ENCODE results near the gene SRR. TPM values are rescaled to one million over a fixed set of nuclear protein-coding genes. Genes with fewer than 3 reads are reported as not detected.

Gene SRR
- total RNA-seq, 1 experiment from 2014 or later: 52.3 TPM

DNA sequence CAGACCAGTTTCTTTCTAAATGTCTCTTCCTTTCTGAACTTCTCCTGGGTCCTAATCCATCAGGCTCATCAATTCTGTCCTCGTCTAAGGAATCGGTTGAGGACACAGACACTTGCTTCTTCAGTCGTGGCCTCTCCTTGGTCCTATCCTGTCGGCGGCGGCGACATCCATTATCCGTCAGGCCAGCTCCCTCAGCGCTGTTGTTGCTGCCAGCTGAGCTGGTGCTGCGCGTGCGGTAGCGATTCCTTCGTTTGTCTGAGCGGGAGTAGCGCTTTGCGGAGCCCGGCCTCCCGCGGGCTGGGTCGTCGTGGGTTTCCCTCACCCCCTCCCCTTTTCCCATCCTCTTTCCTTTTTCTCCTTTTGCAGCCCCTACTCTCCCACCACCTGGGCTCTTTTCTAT is 4.0 kb upstream of the SRR start:
- no peaks in the 10 kb centered on the region for H3K9me3 ChIP-seq (ENCODE audit: insufficient read depth, low read depth)
- DNase-seq: no peak
- no peak overlapping the region for H3K27ac ChIP-seq
- POLR2A ChIA-PET (ENCODE audit: unreplicated experiment): no interaction called here
- H2AFZ ChIP-seq: no peak overlapping the region
- no peak for TF ChIP-seq EZH2 (IDR thresholded peaks at IDR 0.05; ENCODE audit: low read depth)
- TF ChIP-seq, protein P1, sequence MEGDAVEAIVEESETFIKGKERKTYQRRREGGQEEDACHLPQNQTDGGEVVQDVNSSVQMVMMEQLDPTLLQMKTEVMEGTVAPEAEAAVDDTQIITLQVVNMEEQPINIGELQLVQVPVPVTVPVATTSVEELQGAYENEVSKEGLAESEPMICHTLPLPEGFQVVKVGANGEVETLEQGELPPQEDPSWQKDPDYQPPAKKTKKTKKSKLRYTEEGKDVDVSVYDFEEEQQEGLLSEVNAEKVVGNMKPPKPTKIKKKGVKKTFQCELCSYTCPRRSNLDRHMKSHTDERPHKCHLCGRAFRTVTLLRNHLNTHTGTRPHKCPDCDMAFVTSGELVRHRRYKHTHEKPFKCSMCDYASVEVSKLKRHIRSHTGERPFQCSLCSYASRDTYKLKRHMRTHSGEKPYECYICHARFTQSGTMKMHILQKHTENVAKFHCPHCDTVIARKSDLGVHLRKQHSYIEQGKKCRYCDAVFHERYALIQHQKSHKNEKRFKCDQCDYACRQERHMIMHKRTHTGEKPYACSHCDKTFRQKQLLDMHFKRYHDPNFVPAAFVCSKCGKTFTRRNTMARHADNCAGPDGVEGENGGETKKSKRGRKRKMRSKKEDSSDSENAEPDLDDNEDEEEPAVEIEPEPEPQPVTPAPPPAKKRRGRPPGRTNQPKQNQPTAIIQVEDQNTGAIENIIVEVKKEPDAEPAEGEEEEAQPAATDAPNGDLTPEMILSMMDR (conservative IDR thresholded peaks at IDR 0.05): no peak
- H3K4me2 ChIP-seq: no peak overlapping the region
- BruUV-seq (replicated peaks): no TSS peak
- H3F3A ChIP-seq (ENCODE audit: insufficient read depth, low read depth): peaks cover 20% of the 10 kb centered on the region
- 0 out of 2 replicates have a peak, but pooled peaks cover 19% of the 10 kb centered on the region for H3K36me3 ChIP-seq (ENCODE audit: low read depth)
- no peaks in the 10 kb centered on the region for H3K27me3 ChIP-seq (ENCODE audit: insufficient read depth, low read depth)
- peaks cover 25% of the 10 kb centered on the region for H3K4me1 ChIP-seq (replicated peaks; ENCODE audit: insufficient read depth)
- no peak overlapping the region for H3K4me3 ChIP-seq
- no peaks in the 10 kb centered on the region for H3K9me2 ChIP-seq (ENCODE audit: insufficient read depth)
- no peaks in the 10 kb centered on the region; the same call in 1 of the 2 replicates for H4K20me1 ChIP-seq (ENCODE audit: insufficient read depth)
- CTCF ChIA-PET: no interaction called here
- H3K79me2 ChIP-seq (ENCODE audit: low read depth): peaks cover 57% of the 10 kb centered on the region
- intact Hi-C loops (cut with micrococcal nuclease; ENCODE audit: unreplicated experiment): loop anchor here (5.0 kb wide), 1 partner anchor 103 kb away; the partner anchor contains the start of gene MNT

DNA sequence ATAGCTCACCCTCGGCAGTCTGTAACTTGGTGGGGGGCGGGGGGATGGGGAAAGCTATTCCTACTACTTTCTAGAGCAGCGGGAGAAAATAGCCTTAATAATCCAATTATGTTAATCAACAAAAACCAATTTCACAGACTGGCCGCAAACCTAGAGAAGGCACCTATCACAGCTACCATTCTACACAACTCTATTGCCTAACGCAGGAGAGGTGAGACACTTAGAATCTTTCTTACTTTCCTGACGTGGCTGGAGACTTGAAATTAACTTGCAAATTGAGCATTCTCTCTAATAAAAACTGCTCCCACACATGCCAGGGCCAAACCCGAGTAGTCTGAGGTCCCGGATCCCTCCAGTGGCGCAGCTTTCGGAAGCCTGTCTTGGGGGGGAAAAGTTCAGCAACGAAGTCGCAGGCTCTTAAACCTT is 959 bp upstream of the SRR start:
- H3K9me2 ChIP-seq (ENCODE audit: insufficient read depth): no peaks in the 10 kb centered on the region
- peak overlapping the region; percentile 94 for H3K4me3 ChIP-seq
- intact Hi-C loops (cut with micrococcal nuclease; ENCODE audit: unreplicated experiment): loop anchor here (2.0 to 5.0 kb wide), 3 partner anchors 44 to 100 kb away; partner anchors contain the start of gene MNT
- H3K27ac ChIP-seq: peak overlapping the region; percentile 53
- H3K4me1 ChIP-seq (replicated peaks; ENCODE audit: insufficient read depth): peaks cover 17% of the 10 kb centered on the region
- TF ChIP-seq EZH2 (IDR thresholded peaks at IDR 0.05; ENCODE audit: low read depth): no peak
- TF ChIP-seq, protein P1 (conservative IDR thresholded peaks at IDR 0.05): no peak
- H3F3A ChIP-seq (ENCODE audit: insufficient read depth, low read depth): peaks cover 17% of the 10 kb centered on the region
- DNase-seq: no peak
- H4K20me1 ChIP-seq (ENCODE audit: insufficient read depth): no peaks in the 10 kb centered on the region; the same call in 1 of the 2 replicates
- CTCF ChIA-PET: no interaction called here
- peak overlapping the region; percentile 89 for H2AFZ ChIP-seq
- H3K27me3 ChIP-seq (ENCODE audit: insufficient read depth, low read depth): no peaks in the 10 kb centered on the region
- TSS peak; percentile 47 for BruUV-seq (replicated peaks)
- H3K9me3 ChIP-seq (ENCODE audit: insufficient read depth, low read depth): no peaks in the 10 kb centered on the region
- peak overlapping the region; percentile 90 for H3K4me2 ChIP-seq
- H3K36me3 ChIP-seq (ENCODE audit: low read depth): no peaks in the 10 kb centered on the region
- peaks cover 54% of the 10 kb centered on the region for H3K79me2 ChIP-seq (ENCODE audit: low read depth)
- POLR2A ChIA-PET (ENCODE audit: unreplicated experiment): interaction anchor here (0.6 to 1.0 kb wide), 2 partner anchors 16 to 45 kb away, joined by 4 read pairs; no protein-coding TSS in a partner anchor

DNA sequence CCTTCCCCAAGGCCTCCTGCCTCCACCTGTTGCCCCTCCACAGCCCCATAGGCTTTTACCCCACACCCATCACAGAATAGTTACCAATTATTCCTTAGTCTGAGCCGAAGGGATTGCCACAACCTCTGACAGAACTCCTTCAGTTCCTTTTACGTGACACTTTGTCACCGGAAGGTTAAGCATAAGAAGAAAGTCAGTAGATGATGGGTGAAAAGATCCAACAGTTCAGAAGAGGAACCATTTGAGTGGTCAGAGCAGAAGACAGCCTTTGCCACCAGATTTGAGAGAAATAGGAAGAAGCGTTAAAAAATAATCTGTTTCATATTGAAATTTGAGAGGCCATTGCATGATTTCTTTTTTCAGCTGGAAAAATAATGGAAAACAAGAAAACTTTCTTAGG is 1.2 kb downstream of the SRR start:
- H3K4me3 ChIP-seq: peak overlapping the region; percentile 94
- peaks cover 59% of the 10 kb centered on the region for H3K79me2 ChIP-seq (ENCODE audit: low read depth)
- ChIA-PET POLR2A (ENCODE audit: unreplicated experiment) (no interaction called here), CTCF (no interaction called here)
- H3K9me2 ChIP-seq (ENCODE audit: insufficient read depth): no peaks in the 10 kb centered on the region
- H2AFZ ChIP-seq: peak overlapping the region; percentile 95
- peak overlapping the region; percentile 76 for H3K4me2 ChIP-seq
- H3F3A ChIP-seq (ENCODE audit: insufficient read depth, low read depth): peaks cover 29% of the 10 kb centered on the region
- intact Hi-C loops (cut with micrococcal nuclease; ENCODE audit: unreplicated experiment): loop anchor here (5.0 kb wide), 1 partner anchor 97 kb away; the partner anchor contains the start of gene MNT
- no peaks in the 10 kb centered on the region for H3K36me3 ChIP-seq (ENCODE audit: low read depth)
- no peaks in the 10 kb centered on the region for H3K9me3 ChIP-seq (ENCODE audit: insufficient read depth, low read depth)
- DNase-seq: no peak
- TSS peak; percentile 69 for BruUV-seq (replicated peaks)
- no peaks in the 10 kb centered on the region for H3K27me3 ChIP-seq (ENCODE audit: insufficient read depth, low read depth)
- no peak for TF ChIP-seq EZH2 (IDR thresholded peaks at IDR 0.05; ENCODE audit: low read depth)
- TF ChIP-seq, protein P1 (conservative IDR thresholded peaks at IDR 0.05): no peak
- no peaks in the 10 kb centered on the region for H4K20me1 ChIP-seq (ENCODE audit: insufficient read depth)
- H3K4me1 ChIP-seq (replicated peaks; ENCODE audit: insufficient read depth): peaks cover 17% of the 10 kb centered on the region
- H3K27ac ChIP-seq: peak overlapping the region; percentile 42
